Liver (tissue), 3 donors: ENCODE measurements around the gene FEZ2.

Experiments used
- GABPA ChIP-seq, 2 donors: IDR thresholded peaks in 1 of 2; conservative IDR thresholded peaks in 1 of 2; 2 replicates each; pipeline ENCODE4 v1.6.1; 2016; ENCODE audit warnings: antibody characterized with exemption in 2 of 2, mild to moderate bottlenecking in 1 of 2, moderate library complexity in 1 of 2
- RAD21 ChIP-seq, 2 donors: IDR thresholded peaks; 2 replicates each; pipeline ENCODE4 v1.6.1; 2016; ENCODE audit warnings: antibody characterized with exemption in 2 of 2, mild to moderate bottlenecking in 2 of 2
- ZBTB33 ChIP-seq: IDR thresholded peaks from 2 replicates; pipeline ENCODE4 v1.6.1; 2016; ENCODE audit warnings: antibody characterized with exemption
- TF ChIP-seq, protein P1 (sequence below): fragments of 150-350 bp; IDR thresholded peaks from 2 replicates; pipeline ENCODE4 v1.5.1; 2017; ENCODE audit warnings: improper control_type of control experiment, low read depth, low read length; ENCODE audit not compliant: missing input control
- donor health status: healthy.
- donor health status: healthy.

DNA sequence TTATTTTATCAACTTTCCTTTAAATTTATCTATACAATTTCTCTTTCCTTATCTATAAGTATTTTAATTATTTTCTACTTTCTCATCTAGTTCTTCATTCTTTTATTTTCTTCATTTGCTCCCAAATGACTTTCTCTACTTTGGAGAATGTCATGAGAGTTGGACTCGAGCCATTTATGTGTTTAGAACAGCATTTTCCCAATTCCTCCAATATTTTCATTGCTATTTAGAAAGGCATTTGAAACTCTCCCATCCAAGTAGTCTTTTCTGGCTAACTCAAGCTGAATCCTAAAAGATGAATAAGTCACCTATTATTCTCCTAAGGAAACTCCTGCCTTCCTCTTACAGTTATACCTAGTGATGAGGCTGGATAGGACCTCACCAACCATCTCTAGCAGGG lies 15.8 kb upstream of the FEZ2 start:
- TF ChIP-seq, protein P1, sequence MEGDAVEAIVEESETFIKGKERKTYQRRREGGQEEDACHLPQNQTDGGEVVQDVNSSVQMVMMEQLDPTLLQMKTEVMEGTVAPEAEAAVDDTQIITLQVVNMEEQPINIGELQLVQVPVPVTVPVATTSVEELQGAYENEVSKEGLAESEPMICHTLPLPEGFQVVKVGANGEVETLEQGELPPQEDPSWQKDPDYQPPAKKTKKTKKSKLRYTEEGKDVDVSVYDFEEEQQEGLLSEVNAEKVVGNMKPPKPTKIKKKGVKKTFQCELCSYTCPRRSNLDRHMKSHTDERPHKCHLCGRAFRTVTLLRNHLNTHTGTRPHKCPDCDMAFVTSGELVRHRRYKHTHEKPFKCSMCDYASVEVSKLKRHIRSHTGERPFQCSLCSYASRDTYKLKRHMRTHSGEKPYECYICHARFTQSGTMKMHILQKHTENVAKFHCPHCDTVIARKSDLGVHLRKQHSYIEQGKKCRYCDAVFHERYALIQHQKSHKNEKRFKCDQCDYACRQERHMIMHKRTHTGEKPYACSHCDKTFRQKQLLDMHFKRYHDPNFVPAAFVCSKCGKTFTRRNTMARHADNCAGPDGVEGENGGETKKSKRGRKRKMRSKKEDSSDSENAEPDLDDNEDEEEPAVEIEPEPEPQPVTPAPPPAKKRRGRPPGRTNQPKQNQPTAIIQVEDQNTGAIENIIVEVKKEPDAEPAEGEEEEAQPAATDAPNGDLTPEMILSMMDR = no peak
- TF ChIP-seq ZBTB33 (no peak), RAD21 (IDR thresholded peaks at IDR 0.05) (no peak), GABPA (IDR thresholded peaks at IDR 0.05 in 1 of 2, conservative IDR thresholded peaks at IDR 0.05 in 1 of 2) (no peak)
